MCF 10A (cell line): Measurements from ENCODE around the gene TMEM80. TPM values are rescaled to one million over a fixed set of nuclear protein-coding genes. Genes with fewer than 3 reads are reported as not detected.

Experiments
- BruUV-seq: library from RNA; stranded (reverse); fragments of 400-500 nt; replicated peaks from 2 replicates; lab custom pipeline; 2021; lab: Mats Ljungman, UMichigan
- CTCF ChIA-PET: fragments of 300-600 bp; sonication (Branson Sonifier 250); formaldehyde crosslinking; extraction: SDS; loops from one replicate; lab custom pipeline; 2021; ENCODE audit warnings: antibody characterized with exemption, inconsistent platforms; lab: Yijun Ruan, JAX
- POLR2A ChIA-PET: fragments of 300-600, 350-650 bp; sonication (Branson Sonifier 250); formaldehyde crosslinking; extraction: SDS; loops from one replicate; lab custom pipeline; 2020; ENCODE audit warnings: antibody characterized with exemption, inconsistent platforms; lab: Yijun Ruan, JAX
- DNase-seq: peaks from one replicate; pipeline ENCODE4 v3.0.0-alpha.2; 2018; ENCODE audit not compliant: unreplicated experiment
- H3K27ac Mint-ChIP-seq: one replicate; pipeline ENCODE4 v1.8.0; 2022; ENCODE audit warnings: mild to moderate bottlenecking, low read depth, mixed read lengths; ENCODE audit not compliant: unreplicated experiment
- H3K27me3 Mint-ChIP-seq: one replicate; pipeline ENCODE4 v1.8.0; 2022; ENCODE audit warnings: mixed read lengths; ENCODE audit not compliant: insufficient read depth, unreplicated experiment
- H3K36me3 Mint-ChIP-seq: one replicate; pipeline ENCODE4 v1.8.0; 2022; ENCODE audit warnings: mild to moderate bottlenecking, moderate library complexity, mixed read lengths; ENCODE audit not compliant: insufficient read depth, unreplicated experiment
- H3K4me1 Mint-ChIP-seq: one replicate; pipeline ENCODE4 v1.8.0; 2022; ENCODE audit warnings: mixed read lengths; ENCODE audit not compliant: insufficient read depth, unreplicated experiment
- H3K4me3 Mint-ChIP-seq: one replicate; pipeline ENCODE4 v1.8.0; 2022; ENCODE audit warnings: mild to moderate bottlenecking, moderate library complexity, mixed read lengths; ENCODE audit not compliant: unreplicated experiment
- H3K9me3 Mint-ChIP-seq: one replicate; pipeline ENCODE4 v1.8.0; 2022; ENCODE audit warnings: mixed read lengths; ENCODE audit not compliant: unreplicated experiment
- intact Hi-C: fragments of 100-400 bp; cut with micrococcal nuclease; formaldehyde crosslinking; loops from 2 replicates; pipeline ENCODE4 v1.14.1; 2022
- total RNA-seq: library from RNA; stranded (reverse); gene quantifications from 2 replicates; pipeline ENCODE4 v1.2.3, GENCODE V29; 2022
- TF ChIP-seq, protein P1 (sequence below): fragments of 200-600 bp; IDR thresholded peaks from one replicate; pipeline ENCODE4 v1.8.0; 2022; ENCODE audit warnings: antibody characterized with exemption, mild to moderate bottlenecking; ENCODE audit not compliant: unreplicated experiment

TMEM80 gene
- total RNA-seq, 1 experiment from 2014 or later: 12.8 TPM

DNA sequence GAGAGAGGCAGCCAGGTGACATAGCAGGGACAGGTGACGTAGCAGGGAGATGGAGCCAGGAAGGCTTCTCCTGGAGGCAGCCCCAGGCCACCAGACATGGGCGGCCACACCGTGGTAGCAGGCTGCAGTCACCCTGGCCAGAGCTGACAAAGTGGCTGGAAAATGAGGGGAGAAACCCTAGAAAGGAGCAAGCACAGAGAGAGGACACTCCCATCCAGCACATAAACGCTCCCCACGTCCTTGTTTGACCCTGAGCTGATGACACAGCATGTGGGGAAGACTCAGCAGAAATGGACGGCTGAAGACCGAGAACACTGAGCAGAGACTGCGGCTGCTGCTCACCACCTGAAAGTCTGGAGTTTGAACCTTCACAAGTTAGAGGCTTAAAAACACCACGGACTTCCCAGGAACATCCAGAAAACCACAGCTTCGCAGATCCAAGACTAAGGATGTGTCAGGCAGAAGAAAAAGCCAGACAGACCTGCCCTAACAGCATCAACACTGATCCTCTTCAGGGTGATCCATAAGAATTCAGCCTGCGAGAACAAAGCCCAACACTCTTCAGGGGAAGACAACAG, 29.8 kb upstream of the TMEM80 start:
- BruUV-seq: no TSS peak
- intact Hi-C loops: no loop called here
- no peaks in the 10 kb centered on the region for H3K27me3 Mint-ChIP-seq
- CTCF ChIA-PET: no interaction called here
- H3K4me1 Mint-ChIP-seq: no peaks in the 10 kb centered on the region
- no peak overlapping the region for H3K4me3 Mint-ChIP-seq
- H3K27ac Mint-ChIP-seq: peak overlapping the region; percentile 25
- TF ChIP-seq, protein P1, sequence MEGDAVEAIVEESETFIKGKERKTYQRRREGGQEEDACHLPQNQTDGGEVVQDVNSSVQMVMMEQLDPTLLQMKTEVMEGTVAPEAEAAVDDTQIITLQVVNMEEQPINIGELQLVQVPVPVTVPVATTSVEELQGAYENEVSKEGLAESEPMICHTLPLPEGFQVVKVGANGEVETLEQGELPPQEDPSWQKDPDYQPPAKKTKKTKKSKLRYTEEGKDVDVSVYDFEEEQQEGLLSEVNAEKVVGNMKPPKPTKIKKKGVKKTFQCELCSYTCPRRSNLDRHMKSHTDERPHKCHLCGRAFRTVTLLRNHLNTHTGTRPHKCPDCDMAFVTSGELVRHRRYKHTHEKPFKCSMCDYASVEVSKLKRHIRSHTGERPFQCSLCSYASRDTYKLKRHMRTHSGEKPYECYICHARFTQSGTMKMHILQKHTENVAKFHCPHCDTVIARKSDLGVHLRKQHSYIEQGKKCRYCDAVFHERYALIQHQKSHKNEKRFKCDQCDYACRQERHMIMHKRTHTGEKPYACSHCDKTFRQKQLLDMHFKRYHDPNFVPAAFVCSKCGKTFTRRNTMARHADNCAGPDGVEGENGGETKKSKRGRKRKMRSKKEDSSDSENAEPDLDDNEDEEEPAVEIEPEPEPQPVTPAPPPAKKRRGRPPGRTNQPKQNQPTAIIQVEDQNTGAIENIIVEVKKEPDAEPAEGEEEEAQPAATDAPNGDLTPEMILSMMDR: no peak
- peaks cover 52% of the 10 kb centered on the region for H3K36me3 Mint-ChIP-seq
- no peak for DNase-seq
- no peaks in the 10 kb centered on the region for H3K9me3 Mint-ChIP-seq
- POLR2A ChIA-PET: no interaction called here

- DNase-seq: no peak
- intact Hi-C loops: no loop called here
- Mint-ChIP-seq H3K36me3 (peaks cover 74% of the 10 kb centered on the region), H3K4me1 (no peaks in the 10 kb centered on the region), H3K27ac (no peak overlapping the region), H3K9me3 (no peaks in the 10 kb centered on the region), H3K4me3 (no peak overlapping the region), H3K27me3 (no peaks in the 10 kb centered on the region)
- TF ChIP-seq, protein P1: no peak
- BruUV-seq: no TSS peak
- ChIA-PET POLR2A (interaction anchor here (0.6 to 0.8 kb wide), 2 partner anchors 27 to 51 kb away, joined by 3 read pairs; no protein-coding TSS in a partner anchor), CTCF (interaction anchor here (0.8 to 0.9 kb wide), 3 partner anchors 9 to 49 kb away, joined by 3 to 4 read pairs (median 3); no protein-coding TSS in a partner anchor)
Measured at GRCh38 chr11:673866-674265, 21.8 kb upstream of the TMEM80 start.

DNA sequence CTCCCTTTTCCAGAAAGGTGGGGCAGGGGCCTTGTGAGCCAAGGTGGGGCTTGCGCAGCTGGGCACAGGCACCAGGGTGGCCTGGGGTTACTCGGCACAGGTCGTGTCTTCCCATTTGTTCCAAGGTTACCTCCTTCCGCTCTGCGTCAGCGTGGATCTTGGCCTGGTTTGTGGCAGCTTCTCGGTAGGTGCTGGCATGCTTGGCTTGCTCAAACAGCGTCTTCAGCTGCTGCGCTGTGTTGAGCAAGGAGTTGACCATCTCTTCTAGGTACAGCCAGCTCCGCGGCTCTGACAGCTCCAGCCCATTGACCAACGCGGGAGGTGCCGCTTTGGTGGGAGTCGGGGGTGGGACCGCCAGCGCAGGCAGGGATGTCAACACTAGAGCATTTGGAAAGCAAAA, 21.2 kb upstream of the TMEM80 start:
- ChIA-PET CTCF (interaction anchor here (0.7 to 0.9 kb wide), 4 partner anchors 9 to 48 kb away, joined by 3 to 4 read pairs (median 3); no protein-coding TSS in a partner anchor), POLR2A (interaction anchor here (0.8 kb wide), 1 partner anchor 28 kb away, joined by 3 read pairs; no protein-coding TSS in a partner anchor)
- peaks cover 75% of the 10 kb centered on the region for H3K36me3 Mint-ChIP-seq
- no peak overlapping the region for H3K27ac Mint-ChIP-seq
- no peaks in the 10 kb centered on the region for H3K9me3 Mint-ChIP-seq
- no peaks in the 10 kb centered on the region for H3K4me1 Mint-ChIP-seq
- H3K4me3 Mint-ChIP-seq: no peak overlapping the region
- no TSS peak for BruUV-seq
- intact Hi-C loops: no loop called here
- TF ChIP-seq, protein P1: no peak
- DNase-seq: no peak
- H3K27me3 Mint-ChIP-seq: no peaks in the 10 kb centered on the region

- CTCF ChIA-PET: no interaction called here
- Mint-ChIP-seq H3K4me3 (no peak overlapping the region), H3K27ac (no peak overlapping the region), H3K9me3 (no peaks in the 10 kb centered on the region), H3K36me3 (peaks cover 63% of the 10 kb centered on the region), H3K27me3 (no peaks in the 10 kb centered on the region), H3K4me1 (no peaks in the 10 kb centered on the region)
- DNase-seq: no peak
- POLR2A ChIA-PET: no interaction called here
- intact Hi-C loops: no loop called here
- TF ChIP-seq, protein P1: no peak
- no TSS peak for BruUV-seq
Measured at GRCh38 chr11:678297-678696, 17.3 kb upstream of the TMEM80 start.
